GM13976 (cell line): ENCODE results near the gene FGF14.

Experiments
- DNase-seq: peaks from one replicate; pipeline ENCODE4 v3.0.0; 2012; ENCODE audit warnings: low spot score
- CTCF ChIP-seq: IDR thresholded peaks from 2 replicates; pipeline ENCODE4 v1.5.1; 2012; ENCODE audit warnings: borderline replicate concordance, mild to moderate bottlenecking; ENCODE audit not compliant: insufficient read depth; ENCODE audit errors: extremely low read depth, missing control alignments, control extremely low read depth
- in situ Hi-C: fragments of 300-500 bp; cut with MboI; formaldehyde crosslinking; loops from one replicate; pipeline ENCODE4 v1.12.0; 2022; ENCODE audit warnings: low sequenced_read_pairs, mixed read lengths, inconsistent platforms; ENCODE audit not compliant: unreplicated experiment

FGF14 gene

GRCh38 chr13:102322211-102322610 lies 79.6 kb downstream of the FGF14 start:
- DNase-seq = no peak
- TF ChIP-seq CTCF = no peak
- in situ Hi-C loops = no loop called here

GRCh38 chr13:102318233-102318632 lies 83.6 kb downstream of the FGF14 start:
- DNase-seq = no peak
- in situ Hi-C loops = no loop called here
- TF ChIP-seq CTCF = no peak

GRCh38 chr13:102317593-102317992 lies 84.3 kb downstream of the FGF14 start:
- no peak for DNase-seq
- no peak for TF ChIP-seq CTCF
- in situ Hi-C loops = no loop called here

GRCh38 chr13:102316732-102317131 lies 85.1 kb downstream of the FGF14 start:
- DNase-seq = no peak
- TF ChIP-seq CTCF = no peak
- in situ Hi-C loops = no loop called here

- TF ChIP-seq CTCF = no peak
- no peak for DNase-seq
- in situ Hi-C loops = no loop called here
Observed at GRCh38 chr13:102312841-102313240, 89.0 kb downstream of the FGF14 start.

GRCh38 chr13:102311901-102312300 lies 89.9 kb downstream of the FGF14 start:
- DNase-seq = peak; percentile 7
- TF ChIP-seq CTCF = no peak
- in situ Hi-C loops = no loop called here

GRCh38 chr13:102311419-102311796 lies 90.4 kb downstream of the FGF14 start:
- in situ Hi-C loops = no loop called here
- DNase-seq = no peak
- TF ChIP-seq CTCF = no peak
